Stimulated activated CD4-positive, alpha-beta T cell treated with anti-CD3 and anti-CD28 coated beads, Interleukin-15, amount 100 ng/mL, for 48 hours (primary cell): ENCODE results near the gene MTFR1L.

ENCODE experiments used
- DNase-seq, 2 donors: peaks; one replicate each; pipeline ENCODE4 v3.0.0-alpha.2; 2020; ENCODE audit warnings: low read depth in 2 of 2

The MTFR1L gene

DNA sequence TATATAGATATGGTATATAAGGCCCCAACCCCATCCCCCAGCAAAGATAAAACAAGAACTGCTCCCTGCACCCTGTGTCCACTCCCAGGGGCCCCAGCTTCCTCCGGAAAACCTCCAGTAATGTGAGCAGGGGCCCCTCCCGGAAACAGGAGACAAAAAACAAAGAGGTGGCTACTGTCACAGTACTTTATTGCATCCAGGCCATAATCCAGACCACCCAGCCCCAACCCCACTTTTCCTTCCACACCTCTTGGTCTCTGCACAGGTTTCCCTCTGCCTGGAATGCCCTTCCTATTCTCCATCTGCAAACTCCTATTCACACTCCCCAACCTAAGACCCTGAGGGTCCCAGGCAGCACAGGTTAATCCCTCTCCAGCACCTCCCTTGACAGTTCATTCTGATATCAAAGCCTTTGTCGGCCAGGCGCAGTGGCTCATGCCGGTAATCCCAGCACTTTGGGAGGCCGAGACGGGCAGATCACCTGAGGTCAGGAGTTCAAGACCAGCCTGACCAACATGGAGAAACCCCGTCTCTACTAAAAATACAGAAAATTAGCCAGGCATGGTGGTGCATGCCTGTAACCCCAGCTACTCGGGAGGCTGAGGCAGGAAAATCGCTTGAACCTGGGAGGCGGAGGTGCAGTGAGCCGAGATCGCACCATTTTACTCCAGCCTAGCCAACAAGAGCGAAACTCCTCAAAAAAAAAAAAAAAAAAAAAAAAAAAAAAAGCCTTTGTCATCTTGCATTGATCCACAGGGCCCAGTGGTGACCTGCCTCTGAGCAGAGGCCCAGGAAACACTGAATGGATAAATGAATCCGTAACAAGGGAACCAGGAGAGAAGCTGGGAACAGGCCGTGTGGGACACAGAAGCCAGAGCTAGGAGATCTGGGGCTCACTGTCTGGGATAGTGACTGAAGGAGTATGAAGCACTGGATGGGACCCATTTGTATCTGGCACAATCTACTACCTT is 41.8 kb downstream of the MTFR1L start:
- no peak for DNase-seq

DNA sequence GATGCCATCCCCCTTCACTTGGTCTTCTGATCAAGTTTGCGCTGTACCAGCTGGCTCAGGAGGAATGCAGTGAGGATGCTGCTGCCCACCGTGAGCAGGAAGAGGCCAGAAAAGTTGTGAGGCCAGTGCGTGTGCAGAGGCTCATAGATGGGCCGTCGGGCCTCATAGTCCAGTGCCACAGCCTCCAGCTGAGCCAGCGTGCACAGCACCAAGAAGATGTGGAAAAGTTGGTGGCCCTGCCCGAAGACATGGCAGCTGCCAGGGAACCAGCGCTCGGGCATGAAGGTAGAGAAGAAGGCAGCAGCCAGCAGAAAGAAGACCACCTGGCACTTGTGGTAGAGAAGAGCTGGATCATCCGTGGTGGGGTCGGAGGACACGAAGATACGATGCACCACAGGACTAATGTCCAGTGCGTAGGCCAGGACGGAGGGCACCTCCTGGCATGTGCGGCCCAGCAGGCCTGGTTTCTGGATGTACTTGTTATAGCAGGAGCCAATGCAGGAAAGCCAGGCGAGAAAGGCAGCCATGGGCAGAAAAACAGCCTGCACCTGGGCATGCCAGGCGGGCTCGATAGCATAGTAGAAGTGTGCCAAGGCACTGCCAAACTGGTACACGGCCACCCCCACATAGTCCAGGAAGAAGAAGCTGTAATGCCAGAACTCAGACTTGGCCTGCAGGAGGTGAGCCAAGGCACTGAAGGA is 43.2 kb downstream of the MTFR1L start:
- no peak for DNase-seq

DNA sequence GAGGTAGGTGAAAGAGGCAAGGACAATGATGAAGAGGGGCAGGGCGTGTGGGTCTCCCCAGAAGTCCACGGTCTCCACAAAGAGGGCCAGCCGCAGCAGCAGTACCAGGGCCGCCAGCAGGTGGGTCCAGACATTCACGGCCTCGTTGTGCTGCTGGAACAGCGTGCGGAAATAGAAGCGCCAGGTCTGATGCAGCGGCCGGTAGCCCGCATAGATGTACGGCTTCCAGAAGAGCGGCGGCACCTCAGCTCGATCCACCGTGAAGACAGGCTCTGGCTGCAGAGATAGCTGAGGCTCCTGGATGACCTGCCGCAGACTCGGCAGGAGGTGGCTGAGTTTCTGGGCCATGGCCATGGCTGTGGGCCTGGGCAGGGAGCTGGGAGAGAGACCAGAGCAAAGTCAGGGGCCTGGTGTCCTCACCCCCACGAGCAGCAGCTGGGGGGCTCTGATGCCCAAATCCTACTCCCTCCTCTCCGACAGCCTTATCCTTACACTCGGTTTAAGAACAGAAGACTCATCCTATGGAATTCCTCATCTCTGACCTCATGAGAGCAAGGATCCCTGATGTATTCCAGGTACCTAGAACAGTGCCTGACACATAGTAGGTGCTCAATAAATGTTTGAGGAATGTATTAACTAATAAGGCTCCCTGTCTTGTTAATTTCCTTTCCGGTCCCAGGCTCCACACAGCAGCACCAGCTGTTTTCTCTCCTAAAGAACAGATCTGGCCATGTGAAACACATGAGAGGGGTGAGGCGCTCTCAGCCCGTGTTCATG is 43.9 kb downstream of the MTFR1L start:
- DNase-seq, result no peak

DNA sequence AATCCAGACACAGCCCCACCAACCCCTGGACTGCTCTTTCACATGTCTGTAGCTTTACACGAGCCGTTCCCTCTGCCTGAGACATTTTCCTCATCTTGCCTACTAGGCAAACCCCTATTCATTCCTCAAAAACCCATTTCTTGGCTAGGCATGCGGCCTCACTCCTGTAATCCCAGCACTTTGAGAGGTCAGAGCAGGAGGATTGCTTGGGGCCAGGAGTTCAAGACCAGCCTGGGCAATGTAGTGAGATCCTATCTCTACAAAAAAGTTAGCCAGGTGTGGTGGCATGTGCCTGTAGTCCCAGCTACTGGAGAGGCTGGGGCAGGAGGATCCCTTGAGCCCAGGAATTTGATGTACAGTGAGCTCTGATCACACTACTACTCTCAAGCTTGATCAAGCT is 44.7 kb downstream of the MTFR1L start:
- no peak for DNase-seq

DNA sequence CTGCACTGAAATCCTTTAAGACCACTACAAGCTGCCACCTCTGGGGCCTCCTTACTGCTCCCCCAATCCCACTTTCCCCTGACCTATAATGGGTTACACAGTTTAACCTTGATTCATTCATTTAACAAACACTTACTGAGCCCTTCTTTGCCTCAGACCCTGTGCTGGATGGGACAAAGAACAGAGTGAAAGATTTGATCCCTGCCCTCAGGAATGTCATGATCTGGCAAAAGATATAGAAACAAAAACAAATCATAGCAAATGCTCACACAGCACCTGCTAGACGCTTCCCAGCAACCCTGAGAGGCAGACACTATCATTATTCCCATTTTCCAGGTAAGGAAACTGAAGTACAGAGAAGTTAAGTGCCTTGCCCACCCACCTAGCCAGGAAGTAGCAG is 46.5 kb downstream of the MTFR1L start:
- DNase-seq, result no peak

DNA sequence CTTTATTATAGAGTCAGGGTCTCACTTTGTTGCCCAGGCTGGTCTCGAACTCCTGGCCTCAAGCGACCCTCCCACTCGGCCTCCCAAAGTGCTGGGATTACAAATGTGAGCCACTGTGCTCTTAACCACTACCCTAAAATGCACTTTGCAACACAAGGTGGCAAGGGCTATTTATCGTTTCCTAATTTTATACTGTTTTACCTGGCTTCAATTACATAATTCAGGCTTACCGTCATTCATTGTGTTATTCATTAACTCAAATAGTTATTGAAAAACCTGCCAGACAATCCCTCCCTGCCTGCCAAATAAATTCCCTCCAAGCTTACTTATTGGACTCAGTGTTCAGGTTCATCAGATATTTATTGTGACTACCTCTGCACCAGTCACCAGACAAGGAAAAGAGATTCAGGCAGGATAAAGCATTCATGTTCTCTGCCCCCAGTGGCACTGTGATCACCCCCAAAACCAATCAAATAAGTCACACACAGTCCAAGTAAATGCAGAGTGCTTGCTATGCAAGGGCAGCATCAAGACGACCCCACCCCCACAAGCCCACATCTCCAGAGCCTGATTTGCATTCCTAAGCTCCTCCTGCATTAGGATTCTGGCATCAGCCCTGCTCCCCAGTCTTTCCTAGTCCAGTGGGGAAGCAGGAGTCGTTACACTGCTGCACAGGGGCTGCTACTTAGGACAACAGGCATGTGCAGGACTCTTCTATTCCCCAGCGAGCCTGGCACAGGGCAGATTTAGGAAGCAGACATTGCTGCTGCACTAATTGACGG is 47.6 kb downstream of the MTFR1L start:
- DNase-seq, result no peak

DNA sequence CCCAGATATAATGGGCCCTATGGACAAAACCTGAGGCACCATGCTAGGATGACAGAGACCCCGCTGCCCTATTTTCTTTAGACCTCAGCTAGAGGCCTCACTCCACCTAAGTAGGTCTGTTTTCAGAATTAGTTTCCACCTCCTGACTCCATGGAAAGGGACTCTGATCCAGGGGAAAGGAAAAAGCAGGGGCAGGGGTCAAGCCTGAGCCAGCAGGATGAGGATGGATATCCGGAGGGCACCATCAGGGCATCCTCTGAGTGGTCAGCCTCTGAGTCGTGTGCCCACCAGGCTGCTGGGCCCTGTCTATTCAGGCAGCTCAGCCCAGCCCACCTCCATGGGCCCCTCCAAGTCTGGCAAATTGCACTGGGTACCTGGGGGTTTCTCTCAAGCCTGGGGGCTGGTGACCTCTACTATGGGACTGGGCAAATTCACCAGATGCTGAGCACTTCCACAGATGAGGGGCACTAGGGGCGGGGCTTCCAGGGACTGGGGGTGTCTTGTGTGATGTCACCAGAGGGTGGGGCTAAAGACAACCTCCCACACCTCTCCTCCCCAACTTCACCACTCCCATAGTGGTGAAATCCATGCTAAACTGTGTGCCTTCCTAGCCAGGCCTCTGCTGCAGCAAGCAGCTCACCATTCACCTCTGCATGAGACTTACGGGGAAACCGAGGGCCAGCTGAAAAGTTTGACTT is 50.3 kb downstream of the MTFR1L start:
- DNase-seq, result no peak

DNA sequence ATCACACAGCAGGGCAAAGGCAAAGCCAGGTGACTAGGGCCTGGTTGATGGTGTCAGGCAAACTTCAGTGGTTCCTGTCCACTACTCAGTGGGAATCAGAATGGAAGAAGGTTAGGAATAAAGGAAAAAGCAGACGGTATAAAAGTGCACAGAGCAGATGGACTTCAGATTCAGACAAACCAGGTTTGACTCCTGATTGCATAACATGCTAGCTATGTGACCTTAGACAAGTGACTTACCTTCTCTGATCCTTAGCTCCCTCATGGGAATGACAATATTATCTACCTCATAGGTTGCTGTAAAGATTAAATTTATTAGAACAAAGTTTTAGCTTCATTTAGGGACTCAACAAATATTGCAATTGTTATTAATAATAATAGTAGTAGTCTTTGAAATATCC is 50.9 kb downstream of the MTFR1L start:
- DNase-seq, result no peak

DNA sequence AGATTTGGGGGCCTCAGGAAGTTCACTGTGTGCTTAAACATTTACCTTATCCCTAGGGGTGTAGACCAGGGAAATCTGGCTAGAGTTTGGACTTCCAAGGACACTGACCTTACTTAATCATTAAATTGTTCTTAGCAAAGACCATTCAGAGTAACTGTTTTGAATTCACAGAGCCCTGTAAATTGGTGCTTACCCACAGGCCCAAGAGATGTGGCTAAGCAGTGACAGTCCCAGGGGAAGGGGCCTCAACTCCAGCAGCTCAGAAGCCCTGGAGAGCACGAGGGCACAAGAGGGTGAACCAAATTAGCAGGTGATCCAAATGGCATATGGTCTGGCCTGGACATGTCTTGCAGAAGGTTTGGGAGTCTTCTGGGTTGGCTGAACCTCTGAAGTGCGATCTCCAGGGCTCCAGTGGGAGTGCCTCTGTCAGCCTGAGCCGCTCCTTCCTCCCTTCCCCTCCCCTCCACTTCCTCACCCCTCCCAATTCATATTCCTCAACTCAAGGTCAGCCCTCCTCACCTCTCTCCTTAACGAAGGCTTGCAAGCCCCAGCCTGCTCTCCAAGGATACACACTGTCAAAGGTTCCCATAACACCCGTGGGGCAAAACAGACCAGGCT is 51.4 kb downstream of the MTFR1L start:
- no peak for DNase-seq

DNA sequence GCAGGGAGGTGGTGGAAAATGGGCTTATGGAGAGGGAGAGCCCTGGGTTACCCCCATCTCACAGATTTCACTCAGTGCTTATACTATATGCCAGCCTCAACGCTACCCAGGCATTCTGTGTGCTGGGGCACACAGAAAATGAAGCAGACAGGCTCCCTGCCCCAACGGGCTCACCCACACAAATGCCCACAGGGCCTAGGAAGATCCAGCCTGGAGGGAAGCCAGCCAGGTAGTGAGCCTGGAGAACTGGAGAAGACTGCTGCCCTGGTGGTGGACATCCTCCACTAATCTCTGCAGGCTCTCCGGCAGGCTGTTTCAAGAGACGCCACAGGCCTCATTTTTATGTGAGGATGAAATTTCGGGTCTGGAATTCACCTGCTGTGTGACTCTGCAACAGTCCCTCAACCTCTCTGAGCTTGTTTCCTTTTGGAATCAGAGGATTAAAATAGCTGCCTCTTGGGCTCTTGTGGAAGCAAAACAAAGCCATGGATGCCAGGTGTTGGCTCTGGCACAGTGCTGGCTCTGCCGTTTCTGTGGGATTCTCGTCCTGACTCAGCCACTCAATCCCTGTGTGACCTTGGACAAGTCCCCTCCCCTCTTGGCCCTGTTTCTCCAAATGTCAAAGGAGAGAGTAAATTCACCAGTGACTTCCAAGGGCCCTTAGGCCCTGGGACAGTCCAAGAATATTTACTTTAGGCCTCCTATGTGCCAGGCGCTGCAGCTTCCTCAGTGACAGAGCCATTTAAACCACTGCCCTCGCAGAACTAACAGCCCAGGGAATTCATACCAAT is 52.1 kb downstream of the MTFR1L start:
- no peak for DNase-seq

DNA sequence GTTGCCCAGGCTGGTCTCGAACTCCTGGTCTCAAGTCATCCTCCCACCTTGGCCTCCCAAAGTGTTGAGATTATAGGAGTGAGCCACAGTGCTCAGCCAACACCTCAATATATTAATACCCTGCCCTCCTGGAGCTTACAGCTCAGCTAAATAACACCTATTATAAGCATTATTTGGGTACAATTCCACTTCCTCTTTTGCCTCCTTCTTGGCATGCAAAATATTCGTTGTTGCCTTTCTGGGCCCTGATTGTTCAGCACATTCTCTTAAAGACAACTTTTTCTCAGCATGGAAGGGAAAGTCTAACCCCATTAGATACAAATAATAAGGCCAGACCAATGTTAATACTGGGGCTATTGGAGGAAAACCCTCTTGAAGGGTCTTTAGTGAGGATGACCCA is 53.0 kb downstream of the MTFR1L start:
- no peak for DNase-seq

DNA sequence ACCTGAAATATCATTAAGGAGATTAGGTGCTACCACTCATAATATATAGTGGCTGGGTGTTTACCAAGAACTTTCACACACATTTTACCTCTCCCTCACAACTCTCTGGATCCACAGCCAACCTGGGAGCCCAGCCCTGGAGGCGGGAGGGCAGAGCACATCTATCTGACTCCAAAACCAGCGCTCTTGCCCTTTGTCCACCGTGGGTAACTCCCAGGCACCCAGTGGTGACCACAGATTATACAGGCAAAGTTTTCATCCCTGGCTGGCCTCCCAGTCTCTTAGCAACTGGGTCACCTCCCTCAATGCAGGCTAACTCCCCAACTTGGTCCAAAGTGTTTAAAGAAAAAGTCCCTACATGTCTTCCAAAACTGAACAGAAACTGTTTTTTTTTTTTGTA is 53.4 kb downstream of the MTFR1L start:
- no peak for DNase-seq

DNA sequence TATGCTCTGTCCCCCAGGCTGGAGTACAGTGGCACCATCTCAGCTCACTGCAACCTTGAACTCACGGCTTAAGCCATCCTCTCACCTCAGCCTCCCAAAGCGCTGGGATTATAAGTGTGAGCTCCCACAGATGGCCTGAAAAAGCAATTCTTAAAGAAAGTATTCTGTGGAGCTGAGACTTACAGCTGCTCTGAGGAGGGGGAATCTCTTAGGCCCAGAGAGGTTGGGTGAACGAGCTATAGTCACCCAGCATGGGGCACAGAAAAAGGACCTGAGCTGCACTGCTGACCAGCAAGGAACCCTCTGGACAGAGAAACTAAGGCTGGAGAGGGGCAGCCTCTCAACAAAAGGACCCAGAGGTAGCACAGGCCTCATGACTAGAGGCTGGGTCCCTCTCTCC is 54.5 kb downstream of the MTFR1L start:
- DNase-seq, result no peak

DNA sequence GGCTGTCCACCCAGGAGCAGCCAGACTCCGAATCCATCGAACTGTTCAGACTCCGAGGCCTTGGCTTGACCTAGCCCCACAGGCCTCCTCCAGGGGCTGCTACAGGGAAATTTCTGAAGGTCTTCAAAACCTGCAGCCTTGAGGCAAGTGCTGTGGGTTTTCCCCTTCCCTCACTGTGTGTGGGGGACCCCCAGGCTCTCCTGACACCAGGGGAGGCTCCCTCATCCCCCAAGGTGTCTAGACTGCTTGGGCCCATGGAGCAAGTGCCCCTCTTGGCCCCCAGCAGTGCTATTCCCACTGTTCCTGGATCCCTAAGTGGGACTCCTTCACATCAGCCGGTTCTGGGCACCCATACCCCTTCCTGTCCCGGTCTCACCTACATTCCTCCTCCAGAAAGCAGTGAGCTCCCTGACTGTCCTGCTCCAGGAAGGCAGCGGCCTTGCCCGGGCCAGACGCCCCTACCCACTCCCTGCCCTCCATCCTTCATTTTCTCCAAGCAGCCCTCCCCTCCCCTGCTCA is 54.9 kb downstream of the MTFR1L start:
- no peak for DNase-seq

DNA sequence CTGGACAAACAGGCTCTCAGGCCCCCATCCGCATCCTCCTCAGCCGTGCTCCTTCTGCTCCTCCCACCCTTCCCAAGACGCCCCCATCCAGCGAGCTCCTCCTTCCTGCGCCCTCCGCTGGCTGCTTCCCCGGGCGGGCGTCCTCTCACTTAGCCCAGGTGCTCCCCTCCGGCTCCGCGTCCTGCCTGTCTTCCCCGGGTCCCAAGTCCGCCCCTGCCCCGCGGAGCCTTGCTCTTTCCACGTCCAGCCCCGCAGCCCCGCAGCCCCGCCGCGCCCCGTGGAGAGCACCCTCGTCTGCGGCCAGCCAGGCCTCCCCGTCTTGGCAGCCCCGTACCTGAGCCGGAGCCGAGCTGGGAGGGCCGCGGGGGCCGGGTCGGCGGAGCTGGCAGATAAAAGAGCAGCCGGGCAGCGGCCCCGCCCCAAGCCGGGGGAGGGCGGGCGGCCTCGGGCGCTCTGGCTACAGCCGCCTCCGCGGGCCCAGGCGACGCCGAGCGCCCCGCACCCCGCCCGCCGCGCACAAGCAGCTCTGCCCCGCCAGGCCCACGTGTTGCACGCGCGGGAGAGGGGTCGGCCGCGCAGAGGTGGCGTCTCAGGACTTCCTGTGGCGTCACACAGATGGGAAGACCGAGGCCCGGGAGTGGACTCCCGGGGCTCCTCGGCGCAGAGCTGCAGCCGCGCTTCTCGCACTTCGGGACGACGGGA is 55.6 kb downstream of the MTFR1L start, which contains the start of gene PAQR7:
PAQR7 (minus strand) TSS at position 555 of the 702 bp plus-strand sequence. CDS start 11,869 bp downstream, outside the sequence.
- DNase-seq, result peak; percentile 40 to 48

DNA sequence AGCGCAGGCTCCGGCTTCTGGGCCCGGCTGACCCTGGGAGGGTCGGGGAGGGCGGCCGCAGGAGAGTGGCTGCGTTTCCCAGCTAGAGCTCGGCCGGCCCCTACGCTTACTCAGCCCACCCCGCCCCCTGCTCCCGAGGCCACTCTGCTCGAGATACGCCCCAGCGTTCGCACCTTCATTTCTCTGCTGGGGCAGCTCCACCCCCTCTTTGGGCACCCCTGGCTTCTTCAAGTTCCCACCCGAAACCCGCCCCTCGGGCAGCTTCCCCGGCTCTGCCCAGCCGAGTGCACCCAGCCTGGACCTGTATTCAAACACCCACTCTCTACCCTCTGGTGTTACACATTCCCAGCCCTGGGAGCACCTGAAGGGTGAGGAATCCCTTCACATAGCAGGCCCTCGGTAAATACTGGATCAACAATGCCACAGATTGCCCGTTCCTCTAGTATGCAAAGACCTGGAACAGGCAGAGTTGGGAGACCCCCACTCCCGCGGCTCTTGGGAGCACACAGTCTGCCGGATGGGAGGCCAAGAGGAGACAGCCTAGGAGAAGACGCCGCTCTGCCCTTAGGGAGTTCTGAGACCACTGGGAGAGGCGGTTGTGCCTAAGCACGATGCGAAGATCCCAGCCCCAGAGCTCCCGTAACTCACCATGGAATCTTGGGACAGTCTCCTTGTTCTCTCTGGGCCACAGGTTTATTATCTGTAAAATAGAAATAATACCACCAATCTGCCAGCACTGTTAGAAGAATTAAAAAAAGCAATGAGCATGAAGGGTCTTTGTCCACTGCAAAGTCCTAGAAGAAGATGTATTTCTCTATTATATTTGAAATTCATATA is 56.3 kb downstream of the MTFR1L start:
- no peak for DNase-seq

DNA sequence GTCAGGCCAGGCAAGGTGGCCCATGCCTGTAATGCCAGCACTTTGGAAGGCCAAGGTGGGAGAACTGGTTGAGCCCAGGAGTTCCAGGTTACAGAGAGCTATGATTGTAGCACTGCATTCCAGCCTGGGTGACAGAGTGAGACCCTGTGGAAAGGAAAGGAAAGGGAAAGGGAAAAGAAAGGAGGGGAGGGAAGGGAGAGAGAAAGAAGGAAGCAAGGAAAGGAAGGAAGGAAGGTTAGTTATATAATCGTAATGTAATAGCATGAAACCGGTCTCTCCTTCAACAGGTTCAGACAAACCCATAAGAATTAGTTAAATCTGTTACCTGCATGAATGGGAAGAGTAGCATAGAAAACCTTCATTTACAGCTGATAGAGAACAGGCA is 56.9 kb downstream of the MTFR1L start:
- no peak for DNase-seq

DNA sequence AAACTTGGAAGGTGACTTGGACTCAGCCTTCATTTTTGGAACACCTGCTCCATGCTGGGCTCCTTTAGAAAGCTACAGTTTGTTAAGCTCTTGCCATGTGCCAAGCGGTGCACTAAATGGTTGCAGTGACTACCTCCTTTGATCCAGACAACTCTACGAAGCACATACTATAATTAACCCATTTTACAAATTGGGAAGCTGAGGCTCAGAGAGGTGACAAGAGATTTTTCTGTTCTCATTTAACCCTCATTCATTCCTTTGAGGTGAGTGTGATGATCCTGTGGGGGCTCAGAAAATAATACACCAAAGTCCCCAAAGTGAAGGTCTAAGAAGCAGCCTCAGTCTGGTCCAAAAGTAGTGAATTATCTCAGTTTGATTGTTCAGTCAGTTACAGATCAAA is 57.4 kb downstream of the MTFR1L start:
- no peak for DNase-seq
